OCI-LY1 (cell line): ENCODE measurements around the gene SUGCT.

Experiments
- EZH2 ChIP-seq: fragments of 200-600 bp; sonication (generic), shearing (Covaris generic); IDR thresholded peaks from 2 replicates; pipeline ENCODE4 v1.8.0; 2017; ENCODE audit warnings: borderline replicate concordance, mixed run types, mild to moderate bottlenecking, antibody characterized with exemption, low read length, moderate library complexity, mixed read lengths
- TF ChIP-seq, protein P1 (sequence below): fragments of 200-600 bp; sonication (generic), shearing (Covaris generic); IDR thresholded peaks from 2 replicates; pipeline ENCODE4 v1.5.1; 2017; ENCODE audit warnings: mild to moderate bottlenecking, antibody characterized with exemption, low read length, moderate library complexity, mixed read lengths

GRCh38 chr7:40234046-40234445 is 99.2 kb downstream of the SUGCT start:
- no peak for TF ChIP-seq EZH2
- TF ChIP-seq, protein P1, sequence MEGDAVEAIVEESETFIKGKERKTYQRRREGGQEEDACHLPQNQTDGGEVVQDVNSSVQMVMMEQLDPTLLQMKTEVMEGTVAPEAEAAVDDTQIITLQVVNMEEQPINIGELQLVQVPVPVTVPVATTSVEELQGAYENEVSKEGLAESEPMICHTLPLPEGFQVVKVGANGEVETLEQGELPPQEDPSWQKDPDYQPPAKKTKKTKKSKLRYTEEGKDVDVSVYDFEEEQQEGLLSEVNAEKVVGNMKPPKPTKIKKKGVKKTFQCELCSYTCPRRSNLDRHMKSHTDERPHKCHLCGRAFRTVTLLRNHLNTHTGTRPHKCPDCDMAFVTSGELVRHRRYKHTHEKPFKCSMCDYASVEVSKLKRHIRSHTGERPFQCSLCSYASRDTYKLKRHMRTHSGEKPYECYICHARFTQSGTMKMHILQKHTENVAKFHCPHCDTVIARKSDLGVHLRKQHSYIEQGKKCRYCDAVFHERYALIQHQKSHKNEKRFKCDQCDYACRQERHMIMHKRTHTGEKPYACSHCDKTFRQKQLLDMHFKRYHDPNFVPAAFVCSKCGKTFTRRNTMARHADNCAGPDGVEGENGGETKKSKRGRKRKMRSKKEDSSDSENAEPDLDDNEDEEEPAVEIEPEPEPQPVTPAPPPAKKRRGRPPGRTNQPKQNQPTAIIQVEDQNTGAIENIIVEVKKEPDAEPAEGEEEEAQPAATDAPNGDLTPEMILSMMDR, result no peak
